GM18520 (cell line): ENCODE measurements around the gene RCE1.

ENCODE experiments used
- ATAC-seq: cut with Tn5 transposase; IDR thresholded peaks from one replicate; pipeline ENCODE4 v1.9.1; 2021; ENCODE audit not compliant: unreplicated experiment

Gene RCE1

DNA sequence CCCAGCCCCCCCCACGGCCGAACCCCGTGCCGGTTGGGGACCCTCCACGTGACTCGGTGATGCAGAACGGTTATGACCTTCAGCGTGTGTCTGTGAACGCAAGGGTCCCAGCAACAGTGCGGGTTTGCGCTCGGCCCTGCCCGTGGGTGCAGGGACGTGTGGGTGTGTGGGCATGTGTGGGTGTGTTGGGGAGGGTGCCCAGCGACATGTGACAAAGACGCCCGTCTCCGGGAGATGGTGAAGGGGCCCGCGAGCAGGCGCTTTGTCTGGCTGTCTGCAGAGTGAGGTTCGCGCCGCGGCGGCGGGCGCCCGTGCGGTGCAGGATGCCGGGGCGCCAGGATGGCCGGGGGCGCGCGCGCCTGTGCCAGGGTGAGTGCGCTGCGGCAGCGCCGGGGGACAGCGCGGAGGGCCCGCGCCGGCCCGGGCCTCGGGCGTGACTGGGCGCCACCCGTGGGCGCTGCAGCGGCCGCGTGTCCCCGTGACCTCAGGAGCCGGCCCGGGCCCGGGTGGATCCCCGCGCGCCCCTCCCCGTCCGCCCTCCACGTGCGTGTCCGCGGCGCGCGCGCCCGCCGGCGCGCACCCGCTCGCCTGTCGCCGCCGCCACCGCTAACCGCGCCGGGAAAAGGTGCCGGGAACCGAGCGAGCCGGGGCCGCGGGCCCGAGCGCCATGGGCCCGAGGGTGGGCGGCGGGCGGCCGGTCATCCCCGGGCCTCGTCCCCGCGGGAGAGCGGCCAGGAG, 13.4 kb downstream of the RCE1 start, which contains the start of gene LRFN4:
Gene LRFN4, plus strand, starts transcription at position 569 of the 738 bp plus-strand sequence. CDS start 681 bp downstream, outside the sequence.
- peak; percentile 6 for ATAC-seq

DNA sequence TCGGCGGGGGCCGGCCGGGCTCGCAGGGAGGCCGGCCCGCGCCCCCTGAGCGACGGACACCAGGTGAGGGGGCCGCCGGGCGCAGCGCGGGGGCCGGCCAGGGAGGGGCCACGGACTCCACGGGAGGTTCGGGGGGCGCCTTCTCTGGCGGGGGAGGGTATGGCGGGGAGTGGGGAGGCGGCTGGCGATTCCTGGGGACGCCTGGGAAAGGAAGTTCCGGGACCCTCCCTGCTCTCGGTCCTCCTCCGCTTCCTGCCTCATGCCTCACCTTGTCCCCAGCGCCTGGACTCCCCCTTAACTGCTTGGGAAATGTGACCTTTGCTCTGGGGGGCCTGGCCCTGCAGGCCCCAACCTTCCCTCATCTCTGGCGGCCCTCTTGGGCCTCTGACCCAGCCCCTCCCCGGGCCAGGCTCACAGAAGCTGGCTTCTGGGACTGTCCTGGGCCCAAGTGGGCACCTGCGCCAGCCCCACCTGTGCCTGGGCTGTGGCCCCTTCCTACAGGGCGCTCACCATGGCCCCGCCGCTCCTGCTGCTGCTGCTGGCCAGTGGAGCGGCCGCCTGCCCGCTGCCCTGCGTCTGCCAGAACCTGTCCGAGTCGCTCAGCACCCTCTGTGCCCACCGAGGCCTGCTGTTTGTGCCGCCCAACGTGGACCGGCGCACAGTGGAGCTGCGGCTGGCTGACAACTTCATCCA, 14.1 kb downstream of the RCE1 start:
- ATAC-seq, result no peak

DNA sequence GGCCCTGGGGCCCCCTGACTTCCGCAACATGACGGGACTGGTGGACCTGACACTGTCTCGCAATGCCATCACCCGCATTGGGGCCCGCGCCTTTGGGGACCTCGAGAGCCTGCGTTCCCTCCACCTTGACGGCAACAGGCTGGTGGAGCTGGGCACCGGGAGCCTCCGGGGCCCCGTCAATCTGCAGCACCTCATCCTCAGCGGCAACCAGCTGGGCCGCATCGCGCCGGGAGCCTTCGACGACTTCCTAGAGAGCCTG, 14.6 kb downstream of the RCE1 start:
- no peak for ATAC-seq

DNA sequence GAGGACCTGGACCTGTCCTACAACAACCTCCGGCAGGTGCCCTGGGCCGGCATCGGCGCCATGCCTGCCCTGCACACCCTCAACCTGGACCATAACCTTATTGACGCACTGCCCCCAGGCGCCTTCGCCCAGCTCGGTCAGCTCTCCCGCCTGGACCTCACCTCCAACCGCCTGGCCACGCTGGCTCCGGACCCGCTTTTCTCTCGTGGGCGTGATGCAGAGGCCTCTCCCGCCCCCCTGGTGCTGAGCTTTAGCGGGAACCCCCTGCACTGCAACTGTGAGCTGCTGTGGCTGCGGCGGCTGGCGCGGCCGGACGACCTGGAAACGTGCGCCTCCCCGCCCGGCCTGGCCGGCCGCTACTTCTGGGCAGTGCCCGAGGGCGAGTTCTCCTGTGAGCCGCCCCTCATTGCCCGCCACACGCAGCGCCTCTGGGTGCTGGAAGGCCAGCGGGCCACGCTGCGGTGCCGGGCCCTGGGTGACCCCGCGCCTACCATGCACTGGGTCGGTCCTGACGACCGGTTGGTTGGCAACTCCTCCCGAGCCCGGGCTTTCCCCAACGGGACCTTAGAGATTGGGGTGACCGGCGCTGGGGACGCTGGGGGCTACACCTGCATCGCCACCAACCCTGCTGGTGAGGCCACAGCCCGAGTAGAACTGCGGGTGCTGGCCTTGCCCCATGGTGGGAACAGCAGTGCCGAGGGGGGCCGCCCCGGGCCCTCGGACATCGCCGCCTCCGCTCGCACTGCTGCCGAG, 15.1 kb downstream of the RCE1 start:
- ATAC-seq, result no peak

DNA sequence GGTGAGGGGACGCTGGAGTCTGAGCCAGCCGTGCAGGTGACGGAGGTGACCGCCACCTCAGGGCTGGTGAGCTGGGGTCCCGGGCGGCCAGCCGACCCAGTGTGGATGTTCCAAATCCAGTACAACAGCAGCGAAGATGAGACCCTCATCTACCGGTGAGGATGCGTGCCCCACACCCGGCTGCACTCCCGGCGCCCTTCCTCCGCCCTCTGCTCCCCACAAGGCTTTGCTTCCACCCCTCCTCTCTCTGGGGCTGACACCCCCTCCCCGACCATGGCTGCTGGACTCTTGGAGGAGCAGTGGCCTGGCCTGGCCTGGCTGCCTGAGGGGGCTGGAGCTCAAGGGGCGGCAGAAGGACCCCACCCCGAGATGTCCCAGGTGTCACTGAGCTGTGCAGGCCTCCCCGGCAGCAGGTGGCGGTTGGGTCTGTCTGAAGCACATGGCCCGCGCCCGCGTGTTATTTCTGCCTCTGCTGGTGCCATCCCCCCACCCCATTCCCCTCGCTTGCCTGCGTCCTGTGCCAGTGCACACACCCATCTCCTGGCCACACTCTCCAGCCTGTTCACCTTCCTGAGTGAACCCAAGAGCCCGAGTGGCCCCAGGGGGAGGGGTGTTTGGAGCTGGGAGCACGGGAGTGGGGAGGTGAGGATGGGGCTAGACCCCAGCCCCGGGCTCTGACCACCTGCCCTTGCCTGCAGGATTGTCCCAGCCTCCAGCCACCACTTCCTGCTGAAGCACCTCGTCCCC, 15.9 kb downstream of the RCE1 start:
- no peak for ATAC-seq

DNA sequence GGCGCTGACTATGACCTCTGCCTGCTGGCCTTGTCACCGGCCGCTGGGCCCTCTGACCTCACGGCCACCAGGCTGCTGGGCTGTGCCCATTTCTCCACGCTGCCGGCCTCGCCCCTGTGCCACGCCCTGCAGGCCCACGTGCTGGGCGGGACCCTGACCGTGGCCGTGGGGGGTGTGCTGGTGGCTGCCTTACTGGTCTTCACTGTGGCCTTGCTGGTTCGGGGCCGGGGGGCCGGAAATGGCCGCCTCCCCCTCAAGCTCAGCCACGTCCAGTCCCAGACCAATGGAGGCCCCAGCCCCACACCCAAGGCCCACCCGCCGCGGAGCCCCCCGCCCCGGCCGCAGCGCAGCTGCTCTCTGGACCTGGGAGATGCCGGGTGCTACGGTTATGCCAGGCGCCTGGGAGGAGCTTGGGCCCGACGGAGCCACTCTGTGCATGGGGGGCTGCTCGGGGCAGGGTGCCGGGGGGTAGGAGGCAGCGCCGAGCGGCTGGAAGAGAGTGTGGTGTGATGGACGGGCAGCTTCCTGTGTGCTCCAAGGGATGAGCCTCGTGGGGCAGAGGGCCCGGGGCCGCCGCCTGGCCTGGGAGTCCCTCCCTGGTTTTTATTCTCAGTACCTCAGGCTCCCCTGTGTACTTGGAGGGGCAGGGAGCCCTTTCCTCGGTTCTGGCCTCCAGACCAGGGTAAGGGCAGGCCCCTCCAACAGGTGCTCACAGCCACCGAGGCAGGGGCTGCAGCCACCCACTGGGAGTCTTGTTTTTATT, 16.6 kb downstream of the RCE1 start:
- no peak for ATAC-seq

DNA sequence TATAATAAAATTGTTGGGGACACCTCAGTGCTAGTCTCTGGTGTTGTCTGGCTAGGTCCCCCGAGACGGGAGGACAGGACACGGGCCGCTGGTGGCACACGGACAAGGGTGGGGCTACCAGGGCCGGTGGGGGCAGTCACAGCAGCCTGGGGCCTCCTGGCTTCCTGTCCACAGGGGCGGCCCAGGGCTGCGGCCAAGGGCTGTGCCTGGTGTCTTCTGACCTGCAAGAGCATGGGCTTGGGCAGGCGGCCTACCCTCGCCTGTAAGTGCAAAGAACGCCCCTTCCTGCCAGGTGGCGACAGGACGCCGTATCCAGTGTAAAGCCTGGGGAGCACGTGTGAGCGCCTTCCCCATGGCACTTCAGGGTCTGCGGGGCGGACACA, 17.2 kb downstream of the RCE1 start:
- no peak for ATAC-seq

DNA sequence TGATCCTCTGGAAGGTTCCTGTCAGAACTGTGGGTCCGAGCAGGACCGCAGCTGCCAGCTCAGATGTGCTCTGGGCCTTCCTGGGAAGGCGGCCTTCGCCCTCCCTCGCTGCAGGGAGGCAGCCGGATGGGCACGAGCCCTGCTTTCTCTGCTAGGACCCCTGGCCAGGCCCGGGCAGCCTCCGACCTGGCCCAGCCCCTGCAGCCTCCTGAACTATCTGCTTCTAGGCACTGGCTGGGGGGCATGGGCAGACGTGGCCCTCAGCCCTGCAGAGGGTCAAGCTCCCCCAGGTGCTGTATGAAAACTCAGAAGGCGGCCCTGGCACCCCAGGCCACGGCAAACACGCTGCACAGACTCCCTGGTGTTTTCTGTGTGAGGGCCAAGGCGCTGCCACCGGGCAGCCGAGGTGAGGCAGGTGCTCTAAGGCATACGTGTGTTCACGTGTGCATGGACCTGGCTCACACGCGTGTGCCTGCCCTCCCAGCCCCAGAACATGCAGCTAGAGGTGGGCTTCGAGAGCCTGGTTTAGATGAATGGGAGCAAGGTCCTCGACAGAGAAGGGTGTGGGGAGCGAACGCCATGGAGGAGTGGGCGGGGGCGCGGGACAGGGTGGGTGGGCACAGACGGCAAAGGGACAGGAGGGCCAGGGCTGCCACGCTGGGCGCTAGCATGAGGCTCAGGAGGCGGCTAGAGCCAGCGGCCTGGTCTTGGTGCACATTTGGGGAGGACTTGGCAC, 18.0 kb downstream of the RCE1 start:
- ATAC-seq, result no peak

DNA sequence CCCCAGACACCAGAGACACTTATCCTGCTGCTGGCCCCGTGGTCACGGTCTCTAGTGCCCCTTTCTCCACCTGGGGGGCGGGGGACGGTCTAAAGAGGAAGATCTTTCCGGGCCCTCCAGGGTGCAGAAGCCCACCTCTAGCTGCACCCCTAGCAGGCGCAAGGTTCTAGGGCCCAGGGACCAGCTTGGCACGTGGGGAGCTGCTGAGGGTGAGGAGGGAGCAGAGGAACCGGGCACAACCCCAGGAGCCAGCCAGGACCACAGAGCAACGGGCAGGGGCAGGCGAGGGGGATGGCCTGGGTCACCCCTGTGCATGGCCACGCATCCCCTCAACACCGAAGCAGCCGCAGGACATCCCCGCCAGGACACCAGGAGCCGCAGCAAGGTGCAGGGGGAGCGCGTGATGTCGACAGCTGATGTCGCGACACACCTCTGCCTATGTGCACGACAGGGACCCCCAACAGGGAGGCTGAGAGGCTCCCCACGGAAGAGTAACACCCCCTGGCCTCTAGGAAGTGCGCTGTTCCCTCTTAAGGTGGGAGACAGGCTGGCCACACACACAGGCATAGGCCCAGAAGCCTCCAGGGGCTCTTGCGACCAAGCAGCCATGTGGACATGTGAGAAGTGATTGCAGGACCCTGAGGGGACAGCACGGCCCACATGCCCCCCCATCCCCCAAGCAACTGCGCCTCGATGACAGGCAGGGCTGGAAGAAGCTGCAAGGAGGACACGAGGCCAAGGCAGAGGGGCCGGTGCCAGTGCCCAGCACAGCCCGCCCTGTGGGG, 18.7 kb downstream of the RCE1 start:
- ATAC-seq, result no peak

DNA sequence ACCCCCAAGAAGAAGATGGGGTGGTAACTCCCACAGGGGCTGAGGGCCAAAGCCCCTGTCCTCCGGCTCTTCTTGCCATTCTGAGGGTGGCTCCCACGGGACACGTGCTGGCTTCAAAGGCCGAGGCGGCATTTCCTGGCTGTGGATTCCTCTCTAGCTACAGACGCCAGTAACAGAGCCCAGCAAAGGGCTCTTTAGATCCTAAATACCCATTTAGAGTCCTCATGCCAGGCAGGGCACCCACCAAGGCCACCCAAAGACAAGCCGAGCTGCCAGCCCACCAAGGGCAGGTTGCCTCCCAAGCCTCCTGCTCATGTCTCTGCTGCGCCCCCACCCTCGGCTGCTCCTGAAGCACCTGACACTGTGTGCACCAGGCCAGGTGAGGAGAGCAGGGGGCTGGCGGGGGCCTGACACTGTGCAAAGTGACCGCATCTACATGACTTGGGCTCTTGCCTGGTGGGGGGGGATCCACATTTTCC, 19.4 kb downstream of the RCE1 start:
- no peak for ATAC-seq

DNA sequence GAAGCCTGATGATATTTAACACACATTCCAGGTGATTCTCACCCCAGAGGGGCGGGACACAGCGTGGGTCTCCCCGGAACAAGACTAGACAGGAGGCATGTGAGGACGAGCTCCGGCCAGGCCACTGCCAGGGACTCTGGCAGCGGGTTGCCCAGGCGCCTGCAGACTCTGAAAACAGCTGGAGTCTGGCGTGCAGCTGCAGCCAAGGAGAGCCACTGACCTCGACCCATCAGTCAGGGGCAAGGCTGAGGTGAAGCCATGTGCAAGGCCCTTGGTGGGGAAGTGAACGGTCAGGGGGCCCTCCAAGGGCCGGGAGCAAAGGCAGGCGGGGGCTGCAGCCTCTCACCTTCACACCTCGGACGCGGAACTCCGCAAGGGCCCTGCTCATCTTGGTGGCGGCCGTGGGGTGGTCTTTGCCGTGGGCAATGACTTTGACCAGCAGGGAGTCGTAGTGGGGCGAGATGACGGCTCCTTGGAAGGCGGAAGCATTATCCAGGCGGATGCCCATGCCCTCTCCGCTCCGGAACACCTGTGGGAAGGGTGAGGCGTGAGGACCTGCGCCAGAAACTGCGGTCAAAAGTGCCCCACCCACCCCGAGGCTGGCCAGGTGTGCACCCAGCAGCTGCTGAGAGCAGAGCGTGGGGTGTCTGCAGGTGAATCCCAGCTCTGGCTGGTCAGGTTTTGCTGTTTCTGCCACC, 20.3 kb downstream of the RCE1 start:
- ATAC-seq, result no peak

DNA sequence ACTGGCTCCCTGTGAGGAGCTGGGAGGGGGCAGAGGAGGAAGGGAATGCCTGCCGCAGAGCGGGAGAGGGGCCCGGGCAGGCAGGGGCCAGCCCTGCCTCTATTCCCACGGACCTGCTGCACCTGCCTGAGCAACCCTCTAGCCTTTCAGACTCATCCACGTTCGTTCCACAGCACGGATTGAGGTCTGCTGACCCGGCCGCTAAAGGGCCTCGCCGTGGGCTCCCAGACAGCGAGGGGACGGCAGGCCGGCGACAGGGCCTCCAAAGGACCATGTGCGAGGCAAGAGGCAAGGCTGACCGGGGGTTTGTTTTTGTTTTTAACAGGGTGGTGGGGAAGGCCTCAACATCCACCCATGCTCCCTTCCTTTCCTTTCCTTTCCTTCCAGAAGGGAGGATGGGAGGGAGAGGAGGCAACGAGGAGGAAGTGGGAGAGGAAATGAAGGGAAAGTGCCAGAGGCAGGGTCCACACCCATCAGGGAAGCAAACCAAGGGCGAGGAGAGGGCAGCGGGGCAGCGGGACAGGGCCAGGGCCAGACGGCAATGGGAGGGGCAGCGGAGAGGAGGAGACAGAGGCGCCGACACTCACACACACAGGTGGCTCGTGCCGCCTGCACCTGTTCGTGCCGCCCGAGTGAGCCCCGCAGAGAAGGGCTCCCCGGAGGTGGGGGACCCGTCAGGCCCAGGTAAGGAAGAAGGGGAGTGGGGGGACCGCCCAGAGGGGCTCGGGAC, 21.1 kb downstream of the RCE1 start:
- ATAC-seq, result no peak

DNA sequence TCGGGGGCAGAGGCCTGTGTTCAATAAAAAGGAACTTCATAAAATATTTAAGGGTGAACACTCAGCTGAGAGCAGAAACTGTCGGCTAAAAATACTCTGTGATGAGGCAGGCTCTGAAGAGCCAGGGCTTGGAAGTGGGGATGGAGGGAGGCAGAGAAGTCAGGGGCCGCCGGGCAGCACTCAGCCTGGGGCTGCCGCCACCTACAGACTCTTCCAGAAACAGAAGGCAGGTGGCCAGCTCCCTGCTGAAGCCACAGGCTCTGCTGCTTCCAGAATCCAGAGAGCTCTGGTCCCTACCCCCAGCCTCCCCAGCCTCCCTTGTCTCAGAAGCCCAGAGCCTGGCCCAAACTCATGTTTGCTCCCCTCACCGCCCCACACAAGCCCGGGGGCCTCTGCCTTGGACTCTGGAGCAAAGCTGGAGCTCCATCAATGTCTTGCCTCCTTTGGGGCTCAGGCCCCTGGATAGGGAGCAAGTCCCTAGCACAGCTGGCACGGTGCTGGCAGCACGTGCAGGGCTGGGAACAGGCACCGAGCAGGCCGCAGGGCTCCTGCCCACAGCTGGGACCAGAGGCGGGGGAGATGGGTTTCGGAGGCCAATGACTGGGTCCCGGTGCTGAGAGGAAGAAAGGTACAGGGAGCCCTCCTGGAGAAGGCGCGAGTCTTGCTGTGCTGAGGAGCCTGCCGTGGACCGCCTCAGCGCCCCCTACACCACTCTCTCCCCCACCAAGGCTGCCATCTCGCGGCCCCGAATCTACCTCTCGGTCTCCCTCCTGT, 21.9 kb downstream of the RCE1 start:
- no peak for ATAC-seq

DNA sequence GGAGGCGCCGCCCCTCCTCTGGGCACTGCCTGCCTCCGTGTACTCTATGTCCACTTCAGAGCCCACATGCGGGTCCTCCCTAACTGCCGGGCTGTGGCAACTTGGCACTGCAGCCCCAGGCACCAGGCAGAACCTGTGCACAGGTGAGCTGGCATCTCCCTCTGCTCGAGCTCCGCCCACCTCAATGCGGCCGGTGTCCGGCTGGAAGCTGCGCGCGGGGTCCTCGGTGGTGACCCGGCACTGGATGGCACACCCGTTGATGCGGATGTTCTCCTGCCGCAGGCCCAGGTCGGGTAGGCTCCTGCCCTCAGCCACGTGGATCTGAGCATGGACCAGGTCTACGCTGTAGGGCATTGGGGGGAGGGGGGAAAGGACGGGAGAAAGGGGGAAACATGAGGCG, 22.8 kb downstream of the RCE1 start:
- no peak for ATAC-seq

DNA sequence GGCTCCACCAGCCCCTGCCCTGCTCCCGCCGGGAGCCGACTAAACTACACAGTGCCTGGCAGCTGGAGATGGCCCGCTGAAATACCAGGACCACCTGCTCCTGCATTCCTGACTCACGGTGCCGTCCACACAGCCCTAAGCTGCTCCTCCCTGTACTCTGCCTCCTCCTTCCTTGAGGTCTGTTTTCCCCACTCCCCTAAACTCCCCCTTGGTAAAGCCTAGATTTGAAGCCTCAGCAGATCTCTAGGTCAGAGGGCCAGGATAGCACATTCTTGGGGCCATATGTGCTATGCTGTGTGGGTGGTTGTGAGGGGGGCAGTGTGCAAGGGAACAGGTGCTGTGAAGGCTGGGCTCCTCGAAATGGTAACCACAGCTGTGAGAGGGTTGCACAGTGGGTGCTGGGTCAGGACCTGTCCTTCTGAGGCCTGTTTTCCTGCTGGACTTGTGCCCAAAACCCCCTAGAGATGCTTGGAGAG, 23.3 kb downstream of the RCE1 start:
- no peak for ATAC-seq

DNA sequence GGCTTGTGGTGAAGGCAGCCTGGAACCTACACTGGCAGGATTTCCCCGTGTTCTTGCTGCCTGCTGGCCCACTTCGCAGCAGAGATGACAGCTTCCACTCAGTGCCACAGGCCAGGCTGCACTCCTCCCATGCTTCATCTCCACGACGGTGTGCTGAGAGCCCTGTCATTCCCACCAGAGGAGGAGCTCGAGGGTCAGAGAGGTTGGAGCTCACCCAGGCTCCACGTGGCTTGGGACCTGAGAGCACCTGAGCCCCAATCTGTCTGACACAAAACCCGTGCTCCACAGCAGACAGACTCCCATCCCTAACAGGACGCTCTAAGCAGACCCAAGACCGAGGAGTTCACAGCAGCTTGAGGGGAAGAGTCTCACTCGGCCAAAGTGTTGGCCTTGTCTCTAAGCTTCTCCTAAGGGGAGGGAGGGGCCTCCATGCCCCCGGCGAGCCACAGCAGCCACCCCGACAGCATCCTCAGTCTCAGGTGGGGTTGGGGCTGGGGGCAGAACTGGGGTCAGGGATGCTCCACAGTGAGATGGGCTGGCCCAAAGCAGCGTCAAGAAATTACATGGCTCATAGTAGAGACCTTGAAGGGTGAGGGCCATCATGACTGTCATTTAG, 24.3 kb downstream of the RCE1 start:
- no peak for ATAC-seq
